ENCODE results near the gene PDLIM5. TPM values are rescaled to one million over a fixed set of nuclear protein-coding genes. Genes with fewer than 3 reads are reported as not detected.

PDLIM5 gene
- total RNA-seq, 6 experiments from 2014 or later: 152 to 240 (median 171) TPM

DNA sequence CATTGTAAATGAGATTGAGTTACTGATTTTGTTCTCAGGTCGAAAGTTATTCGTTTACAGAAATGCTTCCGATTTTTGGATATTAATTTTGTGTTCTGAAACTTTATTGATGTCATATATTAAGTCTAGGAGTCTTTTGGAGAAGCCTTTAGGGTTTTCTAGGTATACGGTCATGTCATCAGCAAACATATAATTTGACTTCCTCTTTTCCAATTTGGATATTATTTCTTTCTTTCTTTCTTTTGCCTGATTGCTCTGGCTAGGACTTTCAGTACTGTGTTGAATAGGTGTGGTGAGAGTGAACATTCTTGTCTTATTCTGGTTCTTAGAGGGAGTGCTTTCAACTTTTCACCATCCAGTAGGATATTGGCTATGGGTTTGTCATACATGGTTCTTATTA lies 35.4 kb upstream of the PDLIM5 start:
- Mint-ChIP-seq H3K4me1 (ENCODE audit: low read depth) (peaks cover 54% of the 10 kb centered on the region), H3K4me3 (no peak overlapping the region), H3K27ac (no peak overlapping the region), H3K36me3 (ENCODE audit: low read depth) (no peaks in the 10 kb centered on the region), H3K27me3 (ENCODE audit: insufficient read depth) (no peaks in the 10 kb centered on the region), H3K9me3 (no peaks in the 10 kb centered on the region)
- TF ChIP-seq CTCF (IDR thresholded peaks at IDR 0.05): no peak
- DNase-seq: no peak

DNA sequence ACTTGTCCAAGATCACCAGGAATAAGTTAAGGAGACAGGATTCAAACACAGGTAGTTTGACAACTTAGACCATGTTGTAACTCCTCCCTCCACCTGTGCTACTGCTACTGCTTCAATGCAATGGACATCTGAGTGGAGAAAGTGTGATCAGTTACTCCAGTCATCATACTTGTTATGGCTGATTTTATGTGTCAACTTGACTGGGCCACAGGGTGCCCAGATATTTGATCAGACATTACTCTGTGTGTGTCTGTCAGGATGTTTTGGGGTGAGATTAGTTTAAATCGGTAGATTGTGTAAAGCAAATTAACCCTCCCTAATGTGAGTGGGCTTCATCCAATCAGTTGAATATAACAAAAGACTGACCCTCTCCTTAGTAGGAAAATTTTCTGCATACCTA lies 34.8 kb upstream of the PDLIM5 start:
- Mint-ChIP-seq H3K36me3 (ENCODE audit: low read depth) (no peaks in the 10 kb centered on the region), H3K27ac (no peak overlapping the region), H3K27me3 (ENCODE audit: insufficient read depth) (no peaks in the 10 kb centered on the region), H3K4me1 (ENCODE audit: low read depth) (peaks cover 50% of the 10 kb centered on the region), H3K4me3 (no peak overlapping the region), H3K9me3 (no peaks in the 10 kb centered on the region)
- DNase-seq: no peak
- no peak for TF ChIP-seq CTCF (IDR thresholded peaks at IDR 0.05)

GRCh38 chr4:94419549-94419948 lies 32.2 kb upstream of the PDLIM5 start:
- Mint-ChIP-seq H3K4me1 (ENCODE audit: low read depth) (peaks cover 24% of the 10 kb centered on the region), H3K27ac (no peak overlapping the region), H3K36me3 (ENCODE audit: low read depth) (peaks cover 14% of the 10 kb centered on the region; the same call in 1 of the 2 replicates), H3K9me3 (peaks cover 12% of the 10 kb centered on the region; the same call in 1 of the 2 replicates), H3K27me3 (ENCODE audit: insufficient read depth) (peaks cover 5% of the 10 kb centered on the region; the same call in 1 of the 2 replicates), H3K4me3 (peak overlapping the region; percentile 12; the same call in 1 of the 2 replicates)
- no peak for DNase-seq
- no peak for TF ChIP-seq CTCF (IDR thresholded peaks at IDR 0.05)

GRCh38 chr4:94419956-94420355 lies 31.8 kb upstream of the PDLIM5 start:
- Mint-ChIP-seq H3K27me3 (ENCODE audit: insufficient read depth) (peaks cover 5% of the 10 kb centered on the region; the same call in 1 of the 2 replicates), H3K27ac (no peak overlapping the region), H3K4me3 (no peak overlapping the region), H3K36me3 (ENCODE audit: low read depth) (peaks cover 18% of the 10 kb centered on the region; the same call in 1 of the 2 replicates), H3K9me3 (peaks cover 17% of the 10 kb centered on the region; the same call in 1 of the 2 replicates), H3K4me1 (ENCODE audit: low read depth) (peaks cover 20% of the 10 kb centered on the region)
- peak; percentile 55 for DNase-seq
- no peak for TF ChIP-seq CTCF (IDR thresholded peaks at IDR 0.05)

GRCh38 chr4:94420356-94420755 lies 31.4 kb upstream of the PDLIM5 start:
- H3K27me3 Mint-ChIP-seq (ENCODE audit: insufficient read depth): peaks cover 5% of the 10 kb centered on the region
- no peak for DNase-seq
- H3K36me3 Mint-ChIP-seq (ENCODE audit: low read depth): peaks cover 22% of the 10 kb centered on the region
- no peak overlapping the region for H3K27ac Mint-ChIP-seq
- H3K9me3 Mint-ChIP-seq: peaks cover 21% of the 10 kb centered on the region
- H3K4me3 Mint-ChIP-seq: no peak overlapping the region
- peaks cover 17% of the 10 kb centered on the region for H3K4me1 Mint-ChIP-seq (ENCODE audit: low read depth)
- no peak for TF ChIP-seq CTCF (IDR thresholded peaks at IDR 0.05)

DNA sequence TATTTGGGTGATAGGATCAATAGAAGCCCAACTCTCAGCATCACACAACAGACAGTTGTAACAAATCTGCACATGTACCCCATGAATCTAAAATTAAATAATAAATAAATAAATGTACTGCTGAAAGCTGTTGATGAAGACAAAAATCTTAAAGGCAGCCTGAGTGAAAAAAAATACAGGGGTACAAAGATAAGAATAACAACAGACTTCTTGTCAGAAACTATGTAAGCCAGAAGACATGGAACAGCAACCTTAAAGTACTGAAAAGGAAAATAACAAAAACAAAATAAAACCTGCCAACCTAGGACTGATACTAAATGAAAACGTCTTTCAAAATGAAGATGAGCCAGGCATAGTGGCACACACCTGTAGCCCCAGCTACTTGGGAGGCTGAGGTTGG lies 25.0 kb upstream of the PDLIM5 start:
- peaks cover 41% of the 10 kb centered on the region for H3K9me3 Mint-ChIP-seq
- H3K36me3 Mint-ChIP-seq (ENCODE audit: low read depth): peaks cover 39% of the 10 kb centered on the region
- no peak overlapping the region for H3K4me3 Mint-ChIP-seq
- TF ChIP-seq CTCF (IDR thresholded peaks at IDR 0.05): no peak
- peaks cover 5% of the 10 kb centered on the region for H3K27me3 Mint-ChIP-seq (ENCODE audit: insufficient read depth)
- H3K4me1 Mint-ChIP-seq (ENCODE audit: low read depth): peaks cover 15% of the 10 kb centered on the region
- no peak for DNase-seq
- no peak overlapping the region for H3K27ac Mint-ChIP-seq

Data from HFFc6 (cell line).